Nephron (organoid): Measurements from ENCODE around the gene DNAAF1.

Experiments
- H3K27ac Mint-ChIP-seq, 3 experiments: 2 replicates each; pipeline ENCODE4 v1.8.0; 2020; ENCODE audit warnings: mixed read lengths in 3 of 3, mild to moderate bottlenecking in 2 of 3, moderate library complexity in 1 of 3
- H3K27me3 Mint-ChIP-seq: 2 replicates; pipeline ENCODE4 v1.8.0; 2021; ENCODE audit warnings: low read depth, mild to moderate bottlenecking, moderate library complexity, mixed read lengths
- H3K36me3 Mint-ChIP-seq: 2 replicates; pipeline ENCODE4 v1.8.0; 2020; ENCODE audit warnings: low read depth, mixed read lengths
- H3K4me1 Mint-ChIP-seq: 2 replicates; pipeline ENCODE4 v1.8.0; 2020; ENCODE audit warnings: mixed read lengths
- H3K4me3 Mint-ChIP-seq, 3 experiments: 2 replicates each; pipeline ENCODE4 v1.8.0; 2020; ENCODE audit warnings: mild to moderate bottlenecking in 3 of 3, mixed read lengths in 3 of 3, moderate library complexity in 2 of 3
- H3K9me3 Mint-ChIP-seq: 2 replicates; pipeline ENCODE4 v1.8.0; 2020; ENCODE audit warnings: mixed read lengths
- TF ChIP-seq, protein P1 (sequence below), 3 experiments: fragments of 200-600 bp; sonication (generic); IDR thresholded peaks; one replicate each; pipeline ENCODE4 v1.5.0; 2021; ENCODE audit warnings: antibody characterized with exemption in 3 of 3; ENCODE audit not compliant: unreplicated experiment in 3 of 3

Gene DNAAF1

DNA sequence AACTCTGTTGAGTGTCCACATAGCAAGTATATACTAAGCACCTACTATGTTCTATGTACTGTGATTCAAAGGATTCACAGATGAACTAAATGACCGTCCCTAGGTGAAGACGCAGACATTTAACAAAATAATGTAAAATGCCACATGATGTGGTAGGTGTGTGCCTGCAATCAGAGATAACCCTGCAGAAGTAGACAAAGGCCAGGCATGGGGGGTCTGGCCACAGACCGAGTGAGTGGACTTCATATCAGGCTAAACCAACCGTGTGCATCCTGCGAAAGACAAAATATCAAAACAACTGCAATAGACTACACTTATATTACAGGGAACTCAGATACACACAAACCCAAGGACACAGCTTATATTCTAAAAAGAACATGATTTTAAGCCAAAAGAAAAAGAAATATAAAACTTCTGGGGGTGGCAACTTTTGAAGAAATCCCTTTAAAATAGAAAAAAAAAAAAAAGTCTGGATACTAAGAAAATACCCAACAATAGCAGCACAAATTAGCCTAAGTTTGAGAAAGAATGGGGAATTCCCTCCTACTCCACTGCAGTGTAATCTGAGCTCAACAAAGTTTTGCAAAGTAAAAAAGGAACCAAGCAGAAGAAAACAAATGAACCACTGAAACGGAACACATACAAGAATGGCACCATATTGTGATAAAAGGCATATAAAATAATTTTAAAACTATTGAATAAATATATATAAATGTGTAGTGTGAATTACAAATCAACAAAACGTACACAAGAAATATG, 12.4 kb upstream of the DNAAF1 start:
- no peaks in the 10 kb centered on the region for H3K27me3 Mint-ChIP-seq
- TF ChIP-seq, protein P1, sequence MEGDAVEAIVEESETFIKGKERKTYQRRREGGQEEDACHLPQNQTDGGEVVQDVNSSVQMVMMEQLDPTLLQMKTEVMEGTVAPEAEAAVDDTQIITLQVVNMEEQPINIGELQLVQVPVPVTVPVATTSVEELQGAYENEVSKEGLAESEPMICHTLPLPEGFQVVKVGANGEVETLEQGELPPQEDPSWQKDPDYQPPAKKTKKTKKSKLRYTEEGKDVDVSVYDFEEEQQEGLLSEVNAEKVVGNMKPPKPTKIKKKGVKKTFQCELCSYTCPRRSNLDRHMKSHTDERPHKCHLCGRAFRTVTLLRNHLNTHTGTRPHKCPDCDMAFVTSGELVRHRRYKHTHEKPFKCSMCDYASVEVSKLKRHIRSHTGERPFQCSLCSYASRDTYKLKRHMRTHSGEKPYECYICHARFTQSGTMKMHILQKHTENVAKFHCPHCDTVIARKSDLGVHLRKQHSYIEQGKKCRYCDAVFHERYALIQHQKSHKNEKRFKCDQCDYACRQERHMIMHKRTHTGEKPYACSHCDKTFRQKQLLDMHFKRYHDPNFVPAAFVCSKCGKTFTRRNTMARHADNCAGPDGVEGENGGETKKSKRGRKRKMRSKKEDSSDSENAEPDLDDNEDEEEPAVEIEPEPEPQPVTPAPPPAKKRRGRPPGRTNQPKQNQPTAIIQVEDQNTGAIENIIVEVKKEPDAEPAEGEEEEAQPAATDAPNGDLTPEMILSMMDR (IDR thresholded peaks at IDR 0.05; ENCODE audit: unreplicated experiment in 3 of 3): no peak

DNA sequence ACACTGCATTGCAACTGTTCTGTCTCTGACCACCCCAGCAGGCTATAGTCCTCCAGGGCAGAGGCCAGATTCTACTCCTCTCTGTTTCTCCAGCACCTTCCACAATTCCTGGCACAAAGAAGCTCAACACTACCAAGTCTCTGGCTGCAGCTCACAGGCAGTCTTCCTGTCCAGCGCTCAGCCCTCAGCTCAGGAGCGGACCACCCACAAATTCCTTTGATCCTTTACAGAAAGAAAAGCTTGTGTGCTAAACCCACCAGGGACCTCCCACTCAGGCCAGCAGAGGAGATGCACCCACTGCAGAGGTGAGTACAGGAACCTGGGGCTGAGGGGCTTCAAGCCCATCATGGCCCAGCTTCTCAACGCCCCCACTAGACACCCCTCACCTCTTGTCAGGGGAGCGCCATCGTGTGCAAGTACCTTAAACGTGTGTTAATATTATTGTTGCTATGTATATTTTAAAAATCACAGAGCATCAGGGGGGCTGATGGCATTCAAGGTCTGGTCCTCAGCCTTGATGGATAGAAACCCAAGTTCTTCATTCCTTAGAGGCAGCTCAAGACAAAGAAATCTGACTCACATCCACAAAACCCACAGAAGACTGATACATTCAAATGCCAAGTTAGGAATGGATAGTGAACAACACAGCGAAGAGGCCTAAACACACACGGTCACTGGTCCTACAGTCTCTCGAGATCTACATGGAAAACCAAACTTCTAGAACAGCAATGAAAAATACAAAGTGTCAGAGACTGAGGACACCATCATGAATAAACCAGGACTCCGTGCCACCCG, 8.6 kb upstream of the DNAAF1 start:
- TF ChIP-seq, protein P1 (IDR thresholded peaks at IDR 0.05; ENCODE audit: unreplicated experiment in 3 of 3): no peak
- peaks cover 9% of the 10 kb centered on the region for H3K36me3 Mint-ChIP-seq
- H3K27me3 Mint-ChIP-seq: no peaks in the 10 kb centered on the region
- no peak overlapping the region for H3K4me3 Mint-ChIP-seq
- H3K9me3 Mint-ChIP-seq: no peaks in the 10 kb centered on the region
- H3K27ac Mint-ChIP-seq: peak overlapping the region; percentile 41 to 79 (median 43)
- H3K4me1 Mint-ChIP-seq: peaks cover 44% of the 10 kb centered on the region

More for the DNA sequence above, 12.4 kb upstream of the DNAAF1 start:
- no peak overlapping the region for H3K4me3 Mint-ChIP-seq
- peaks cover 25% of the 10 kb centered on the region for H3K4me1 Mint-ChIP-seq
- no peaks in the 10 kb centered on the region for H3K9me3 Mint-ChIP-seq
- H3K27ac Mint-ChIP-seq: peak overlapping the region; percentile 16 to 54 (median 49)
- H3K36me3 Mint-ChIP-seq: peaks cover 32% of the 10 kb centered on the region

DNA sequence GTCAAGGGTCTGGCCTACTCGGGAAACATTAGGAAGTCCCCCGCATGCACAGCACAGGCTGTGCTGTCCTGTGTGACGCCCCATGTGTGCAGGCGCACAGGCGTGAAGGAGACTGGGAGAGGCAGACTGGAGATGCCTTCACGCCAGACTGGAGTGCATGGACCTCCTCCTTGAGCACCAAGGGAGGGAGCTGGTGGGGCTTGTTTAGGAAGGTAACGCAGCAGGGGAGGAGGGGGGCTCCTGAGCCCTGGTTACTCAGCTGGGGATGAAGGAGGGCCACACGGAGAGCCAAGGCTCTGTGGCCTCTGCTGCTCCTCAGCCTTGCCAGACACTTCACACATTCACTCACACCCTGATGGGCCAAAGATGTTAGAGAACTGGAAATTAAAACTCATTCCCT, 7.8 kb upstream of the DNAAF1 start:
- Mint-ChIP-seq H3K9me3 (no peaks in the 10 kb centered on the region), H3K27ac (peak overlapping the region; percentile 41 to 79 (median 49)), H3K4me3 (no peak overlapping the region), H3K4me1 (peaks cover 48% of the 10 kb centered on the region), H3K36me3 (peaks cover 14% of the 10 kb centered on the region), H3K27me3 (no peaks in the 10 kb centered on the region)
- TF ChIP-seq, protein P1 (IDR thresholded peaks at IDR 0.05; ENCODE audit: unreplicated experiment in 3 of 3): no peak

DNA sequence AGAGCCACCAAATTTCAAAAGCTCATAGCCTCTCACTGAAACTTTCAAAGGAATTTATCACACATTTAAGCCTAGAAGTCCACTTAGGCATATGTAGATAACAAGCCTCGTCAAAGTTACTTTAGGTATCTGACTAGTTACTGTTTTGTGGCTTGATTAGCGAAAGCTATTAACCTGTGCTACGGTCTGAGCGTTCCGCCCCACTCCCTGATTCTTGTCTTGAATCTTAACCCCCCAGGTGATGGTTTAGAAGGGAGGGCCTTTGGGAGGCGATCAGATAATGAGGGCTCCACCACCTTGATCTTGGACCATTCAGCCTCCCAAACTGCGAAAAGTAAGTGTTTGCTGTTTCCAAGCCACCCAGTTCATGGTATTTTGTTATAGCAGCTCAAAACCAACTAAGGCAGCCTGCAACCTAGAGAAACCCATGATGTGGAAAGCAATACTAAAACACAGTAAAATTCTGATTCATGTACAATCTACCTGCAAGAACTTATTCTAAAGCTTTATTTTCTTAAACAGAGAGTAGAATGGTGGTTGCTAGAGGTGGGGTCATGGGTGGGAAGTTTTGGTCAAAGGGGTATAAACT, 7.2 kb upstream of the DNAAF1 start:
- no peaks in the 10 kb centered on the region for H3K27me3 Mint-ChIP-seq
- peaks cover 18% of the 10 kb centered on the region for H3K36me3 Mint-ChIP-seq
- H3K4me3 Mint-ChIP-seq: no peak overlapping the region
- TF ChIP-seq, protein P1 (IDR thresholded peaks at IDR 0.05; ENCODE audit: unreplicated experiment in 3 of 3): no peak
- peaks cover 43% of the 10 kb centered on the region for H3K4me1 Mint-ChIP-seq
- H3K27ac Mint-ChIP-seq: peak overlapping the region in 2 of 3 experiments; percentile 41 to 49
- H3K9me3 Mint-ChIP-seq: no peaks in the 10 kb centered on the region

DNA sequence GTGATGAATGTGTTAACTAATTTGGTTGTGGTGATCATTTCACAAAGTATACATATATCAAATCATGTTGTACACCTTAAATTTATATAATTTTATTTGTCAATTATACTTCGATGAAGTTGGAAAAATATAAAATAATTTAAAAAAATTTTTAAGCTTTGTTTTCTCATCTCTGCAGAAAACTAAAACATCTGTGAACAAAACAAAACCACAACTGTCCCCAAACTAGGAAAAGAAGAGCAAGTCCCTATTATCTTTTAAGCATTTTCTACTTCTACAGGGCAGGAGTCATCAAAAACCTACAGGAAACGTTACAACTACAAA, 6.6 kb upstream of the DNAAF1 start:
- Mint-ChIP-seq H3K27me3 (no peaks in the 10 kb centered on the region), H3K4me1 (peaks cover 40% of the 10 kb centered on the region)
- TF ChIP-seq, protein P1 (IDR thresholded peaks at IDR 0.05; ENCODE audit: unreplicated experiment in 3 of 3): no peak

More for the DNA sequence above, 6.6 kb upstream of the DNAAF1 start:
- H3K36me3 Mint-ChIP-seq: peaks cover 21% of the 10 kb centered on the region
- no peak overlapping the region for H3K4me3 Mint-ChIP-seq
- H3K9me3 Mint-ChIP-seq: no peaks in the 10 kb centered on the region
- H3K27ac Mint-ChIP-seq: peak overlapping the region; percentile 24 to 87 (median 77)
